HepG2 (cell line): ENCODE results near the gene KANSL1L. TPM values are rescaled to one million over a fixed set of nuclear protein-coding genes. Genes with fewer than 3 reads are reported as not detected.

Experiments
- ATAC-seq: fragments of 200-7000 bp; cut with Tn5 transposase; 3 replicates; pipeline ENCODE4 v1.9.1; 2020; ENCODE audit warnings: mild to moderate bottlenecking, moderate library complexity
- BruUV-seq: library from RNA; stranded (reverse); fragments of 400-500 nt; replicated peaks from 2 replicates; lab custom pipeline; 2021; lab: Mats Ljungman, UMichigan
- CTCF ChIA-PET: fragments of 300-600 bp; formaldehyde crosslinking; extraction: SDS; loops from one replicate; lab custom pipeline; 2021; ENCODE audit warnings: low total read pairs, inconsistent platforms, low intra/inter-chr PET ratio; lab: Yijun Ruan, JAX
- POLR2A ChIA-PET: fragments of 350-600 bp; sonication (Branson Sonifier 250); formaldehyde crosslinking; loops from one replicate; lab custom pipeline; 2020; ENCODE audit warnings: antibody characterized with exemption, inconsistent platforms; lab: Yijun Ruan, JAX
- DNase-seq: peaks from one replicate; pipeline ENCODE4 v3.0.0-alpha.2; 2015; ENCODE audit warnings: low spot score
- FAIRE-seq: peaks from 3 replicates; lab custom pipeline; 2011; peaks lifted over from hg19 to GRCh38; lab: Jason Lieb, UNC
- H2AFZ ChIP-seq: one replicate; pipeline ENCODE4 v1.6.1; 2011; ENCODE audit warnings: low read length, inconsistent platforms
- H3K27ac ChIP-seq: fragments of 300-600 bp; 3 replicates; pipeline ENCODE4 v1.8.0; 2011; ENCODE audit warnings: mixed run types, mild to moderate bottlenecking, mixed read lengths, low read length, inconsistent platforms; ENCODE audit not compliant: insufficient read depth; ENCODE audit errors: extremely low read length
- H3K27me3 ChIP-seq, 2 experiments: fragments of 200-600 bp in 1 of 2; 2 replicates in 1 of 2; 3 replicates in 1 of 2; pipeline versions ENCODE4 v1.6.0 to v1.8.0; 2011; ENCODE audit warnings: low read length in 2 of 2, mild to moderate bottlenecking in 2 of 2, moderate library complexity in 2 of 2, inconsistent platforms in 1 of 2; ENCODE audit not compliant: insufficient read depth in 2 of 2, control insufficient read depth in 1 of 2
- H3K36me3 ChIP-seq, 2 experiments: fragments of 200-600 bp in 1 of 2; replicated peaks in 1 of 2; 2 replicates in 1 of 2; 3 replicates in 1 of 2; pipeline versions ENCODE4 v1.5.1 to v1.8.0; 2011; ENCODE audit warnings: low read length in 2 of 2, inconsistent platforms in 1 of 2; ENCODE audit not compliant: insufficient read depth in 2 of 2, control insufficient read depth in 1 of 2
- H3K4me1 ChIP-seq: 2 replicates; pipeline ENCODE4 v1.5.1; 2012; ENCODE audit warnings: low read length, inconsistent platforms; ENCODE audit not compliant: insufficient read depth
- H3K4me2 ChIP-seq: 2 replicates; pipeline ENCODE4 v1.6.0; 2011; ENCODE audit warnings: low read depth, low read length, inconsistent platforms
- H3K4me3 ChIP-seq, 3 experiments: fragments of 200-600 bp in 1 of 3; sonication (generic), shearing (Covaris generic) in 1 of 3; replicated peaks in 1 of 3; 2 replicates each; pipeline ENCODE4 v1.5.1; 2011 to 2016; ENCODE audit warnings: low read length in 3 of 3, inconsistent platforms in 2 of 3, low read depth in 2 of 3, mild to moderate bottlenecking in 2 of 3, control low read depth in 1 of 3, mixed read lengths in 1 of 3; ENCODE audit not compliant: insufficient read depth in 1 of 3
- H3K79me2 ChIP-seq: one replicate; pipeline ENCODE4 v1.6.1; 2011; ENCODE audit warnings: low read length, inconsistent platforms; ENCODE audit not compliant: insufficient read depth
- H3K9ac ChIP-seq: 2 replicates; pipeline ENCODE4 v1.6.0; 2011; ENCODE audit warnings: mild to moderate bottlenecking, low read depth, low read length, inconsistent platforms; ENCODE audit not compliant: insufficient read depth
- H3K9me3 ChIP-seq: 2 replicates; pipeline ENCODE4 v1.5.1; 2012; ENCODE audit warnings: mild to moderate bottlenecking, low read length
- H4K20me1 ChIP-seq: 2 replicates; pipeline ENCODE4 v1.6.0; 2011; ENCODE audit warnings: inconsistent platforms, mild to moderate bottlenecking, low read length, moderate library complexity; ENCODE audit not compliant: insufficient read depth
- CBX1 ChIP-seq: IDR thresholded peaks from one replicate; pipeline ENCODE4 v1.6.1; 2016; ENCODE audit warnings: antibody characterized with exemption, low read depth
- CENPBD1 ChIP-seq: sonication (generic); formaldehyde crosslinking; IDR thresholded peaks from 2 replicates; pipeline ENCODE4 v1.8.0; 2022; ENCODE audit warnings: missing genetic modification reagents, low read depth, mild to moderate bottlenecking, borderline replicate concordance
- HBP1 ChIP-seq: IDR thresholded peaks from 2 replicates; pipeline ENCODE4 v1.6.1; 2016; ENCODE audit warnings: low read depth, control low read depth
- NFYC ChIP-seq: IDR thresholded peaks from 2 replicates; pipeline ENCODE4 v1.6.1; 2016; ENCODE audit warnings: missing genetic modification reagents, missing compliant biosample characterization
- NR2C2 ChIP-seq: sonication (generic); formaldehyde crosslinking; IDR thresholded peaks from 2 replicates; pipeline ENCODE4 v1.4.0; 2020; ENCODE audit warnings: missing genetic modification reagents, mild to moderate bottlenecking, moderate library complexity, borderline replicate concordance
- PHF21A ChIP-seq: sonication (generic); formaldehyde crosslinking; IDR thresholded peaks from 2 replicates; pipeline ENCODE4 v1.5.0; 2020; ENCODE audit warnings: mild to moderate bottlenecking, missing genetic modification reagents
- POLR2AphosphoS2 ChIP-seq: IDR thresholded peaks from 2 replicates; pipeline ENCODE4 v1.6.1; 2011; ENCODE audit warnings: low read depth, low read length, improper control_type of control experiment
- RBM39 ChIP-seq: fragments of 200-400 bp; formaldehyde crosslinking; IDR thresholded peaks from one replicate; pipeline ENCODE4 v1.6.1; 2018; ENCODE audit warnings: antibody characterized with exemption, mild to moderate bottlenecking, low read depth, low read length; ENCODE audit not compliant: poor library complexity, severe bottlenecking
- RELA ChIP-seq: sonication (generic); formaldehyde crosslinking; IDR thresholded peaks from 2 replicates; pipeline ENCODE4 v1.4.0; 2020; ENCODE audit warnings: missing genetic modification reagents
- RFXANK ChIP-seq: IDR thresholded peaks from 2 replicates; pipeline ENCODE4 v1.6.1; 2016
- SATB2 ChIP-seq: sonication (generic); formaldehyde crosslinking; IDR thresholded peaks from 2 replicates; pipeline ENCODE4 v1.5.0; 2020; ENCODE audit warnings: missing genetic modification reagents
- SIN3A ChIP-seq: IDR thresholded peaks from 2 replicates; pipeline ENCODE4 v1.6.1; 2011; ENCODE audit warnings: low read depth, mild to moderate bottlenecking, control low read depth, low read length, borderline replicate concordance
- TEAD2 ChIP-seq: sonication (generic); formaldehyde crosslinking; IDR thresholded peaks from 2 replicates; pipeline ENCODE4 v1.9.0; 2021; ENCODE audit warnings: missing genetic modification reagents
- ZBTB25 ChIP-seq: IDR thresholded peaks from 2 replicates; pipeline ENCODE4 v1.6.1; 2018; ENCODE audit warnings: missing genetic modification reagents
- ZEB1 ChIP-seq: IDR thresholded peaks from 2 replicates; pipeline ENCODE4 v1.6.1; 2012; ENCODE audit warnings: mild to moderate bottlenecking, low read depth, inconsistent platforms; ENCODE audit not compliant: insufficient replicate concordance
- ZKSCAN8 ChIP-seq: IDR thresholded peaks from 2 replicates; pipeline ENCODE4 v1.6.1; 2016; ENCODE audit warnings: borderline replicate concordance, missing genetic modification reagents, missing compliant biosample characterization
- ZNF101 ChIP-seq: sonication (generic); formaldehyde crosslinking; IDR thresholded peaks from 2 replicates; pipeline ENCODE4 v1.4.0; 2020; ENCODE audit warnings: mild to moderate bottlenecking, low read depth, missing genetic modification reagents, borderline replicate concordance
- ZNF230 ChIP-seq: sonication (generic); formaldehyde crosslinking; IDR thresholded peaks from 2 replicates; pipeline ENCODE4 v1.4.0; 2020; ENCODE audit warnings: mild to moderate bottlenecking, missing genetic modification reagents
- ZNF33B ChIP-seq: sonication (generic); formaldehyde crosslinking; IDR thresholded peaks from 2 replicates; pipeline ENCODE4 v1.5.1; 2020; ENCODE audit warnings: mild to moderate bottlenecking, missing genetic modification reagents
- ZNF451 ChIP-seq: sonication (generic); formaldehyde crosslinking; IDR thresholded peaks from 2 replicates; pipeline ENCODE4 v1.5.0; 2020; ENCODE audit warnings: mild to moderate bottlenecking, missing genetic modification reagents
- ZNF547 ChIP-seq: sonication (generic); formaldehyde crosslinking; IDR thresholded peaks from 2 replicates; pipeline ENCODE4 v1.5.1; 2020; ENCODE audit warnings: mild to moderate bottlenecking, missing genetic modification reagents
- ZNF674 ChIP-seq: sonication (generic); formaldehyde crosslinking; IDR thresholded peaks from 2 replicates; pipeline ENCODE4 v1.5.0; 2020; ENCODE audit warnings: low read depth, mild to moderate bottlenecking, missing genetic modification reagents
- ZNF703 ChIP-seq: sonication (generic); formaldehyde crosslinking; IDR thresholded peaks from 2 replicates; pipeline ENCODE4 v1.5.1; 2020; ENCODE audit warnings: missing genetic modification reagents, mild to moderate bottlenecking, moderate library complexity, borderline replicate concordance
- ZNF709 ChIP-seq: sonication (generic); formaldehyde crosslinking; IDR thresholded peaks from 2 replicates; pipeline ENCODE4 v1.5.0; 2020; ENCODE audit warnings: mild to moderate bottlenecking, missing genetic modification reagents
- ZNF850 ChIP-seq: sonication (generic); formaldehyde crosslinking; conservative IDR thresholded peaks from 2 replicates; pipeline ENCODE4 v1.9.0; 2021; ENCODE audit warnings: mild to moderate bottlenecking, missing genetic modification reagents
- ZSCAN25 ChIP-seq: sonication (generic); formaldehyde crosslinking; IDR thresholded peaks from 2 replicates; pipeline ENCODE4 v1.8.0; 2022; ENCODE audit warnings: mild to moderate bottlenecking, missing genetic modification reagents
- WGBS: methylation state at CpG from one replicate; pipeline ENCODE4 v1.1.6; 2017; ENCODE audit warnings: low lambda C conversion rate; 5-methylcytosine and 5-hydroxymethylcytosine counted together
- in situ Hi-C: cut with HindIII; loops from 2 replicates; pipeline ENCODE4 v1.10.0; 2017; ENCODE audit warnings: low pct_unique_long_range_greater_than_20kb; ENCODE audit not compliant: extremely low pct_ligation_motif_present
- intact Hi-C: fragments of 100-400 bp; cut with micrococcal nuclease; formaldehyde crosslinking; loops from one replicate; pipeline ENCODE4 v1.10.0; 2022; ENCODE audit not compliant: unreplicated experiment
- polyA plus RNA-seq, 8 experiments: library from polyadenylated mRNA; depleted of rRNA in 3 of 8; stranded (reverse) in 7 of 8; unstranded in 1 of 8; fragments of >200 nt; fragmentation: Illumina TruSeq in 4 of 8; extraction: Trizol in 4 of 8; gene quantifications; 2 replicates each; pipeline versions ENCODE4 v1.2.1 to v1.2.3, GENCODE V29; 2011 to 2016; ENCODE audit warnings: low read depth in 4 of 8, missing spikeins in 1 of 8, mixed read lengths in 1 of 8; ENCODE audit not compliant: insufficient read depth in 1 of 8
- total RNA-seq, 5 experiments: library from RNA; depleted of rRNA; stranded (reverse); fragments of >200 nt; fragmentation: Illumina TruSeq; extraction: Trizol; gene quantifications; 2 replicates each; pipeline ENCODE4 v1.2.3, GENCODE V29; 2016; ENCODE audit warnings: low read depth in 1 of 5

KANSL1L gene
- total and polyA plus RNA-seq, 2 of the 13 experiments (the other 11 are each of a cell fraction or from before 2014, with no cell fraction given): 5.4 to 10.3 TPM

GRCh38 chr2:210170196-210170445, 1.1 kb downstream of the KANSL1L start:
- Histone ChIP-seq H2AFZ (peak overlapping the region; percentile 73), H3K4me2 (peak overlapping the region; percentile 88), H3K9ac (peak overlapping the region; percentile 82), H3K27me3 (no peaks in the 10 kb centered on the region; a peak in 2 of 5 replicates), H3K27ac (peak overlapping the region; percentile 97), H4K20me1 (no peaks in the 10 kb centered on the region), H3K79me2 (peaks cover 25% of the 10 kb centered on the region), H3K9me3 (no peaks in the 10 kb centered on the region), H3K4me1 (peaks cover 25% of the 10 kb centered on the region), H3K4me3 (peak overlapping the region; percentile 94 to 99 (median 97)), H3K36me3 (no peaks in the 10 kb centered on the region)
- FAIRE-seq (no peak), DNase-seq (no peak), ATAC-seq (no peak)
- in situ Hi-C loops (no loop called here), intact Hi-C loops (loop anchor here (1.0 to 5.0 kb wide), 2 partner anchors 58 to 168 kb away; partner anchors contain the start of gene RPE)
- CTCF ChIA-PET: no interaction called here
- POLR2A ChIA-PET: interaction anchor here (1.0 to 1.7 kb wide), 4 partner anchors 11 to 1915 kb away, joined by 3 to 12 read pairs (median 4); partner anchors contain the start of gene IDH1
- WGBS: 0% methylated on average over 6 of the region's 6 CpGs
- BruUV-seq: no TSS peak
- TF ChIP-seq RFXANK (CRISPR knock-in tag) (no peak), ZKSCAN8 (CRISPR knock-in tag) (0 out of 2 replicates have a peak, but pooled peaks have one; percentile 23), NFYC (CRISPR knock-in tag) (no peak), NR2C2 (no peak), RELA (CRISPR knock-in tag) (no peak), POLR2AphosphoS2 (no peak), CBX1 (no peak), ZNF230 (no peak), ZSCAN25 (CRISPR knock-in tag) (0 out of 2 replicates have a peak, but pooled peaks have one; percentile 23), ZNF547 (CRISPR knock-in tag) (0 out of 2 replicates have a peak, but pooled peaks have one; percentile 1), CENPBD1 (CRISPR knock-in tag) (0 out of 2 replicates have a peak, but pooled peaks have one; percentile 67), ZBTB25 (CRISPR knock-in tag) (no peak), TEAD2 (CRISPR knock-in tag) (no peak), ZNF451 (no peak), ZNF709 (no peak), ZNF703 (CRISPR knock-in tag) (no peak), ZNF101 (no peak), SIN3A (0 out of 2 replicates have a peak, but pooled peaks have one; percentile 75), ZNF850 (CRISPR knock-in tag) (no peak), HBP1 (CRISPR knock-in tag) (0 out of 2 replicates have a peak, but pooled peaks have one; percentile 1), RBM39 (no peak), ZNF674 (CRISPR knock-in tag) (no peak), ZNF33B (0 out of 2 replicates have a peak, but pooled peaks have one; percentile 59), ZEB1 (peak; percentile 23), SATB2 (no peak), PHF21A (CRISPR knock-in tag) (0 out of 2 replicates have a peak, but pooled peaks have one; percentile 35)
